PC-3 (cell line): ENCODE measurements around the gene PTOV1.

Source experiments
- CTCF ChIP-seq: fragments of 300-600 bp; sonication (generic); conservative IDR thresholded peaks from 2 replicates; pipeline ENCODE4 v1.5.1; 2017; ENCODE audit warnings: antibody characterized with exemption, low read depth, mild to moderate bottlenecking, low read length
- EZH2 ChIP-seq: fragments of 300-600 bp; sonication (generic); IDR thresholded peaks from one replicate; pipeline ENCODE4 v1.6.1; 2017; ENCODE audit warnings: antibody characterized with exemption, mild to moderate bottlenecking, low read length; ENCODE audit not compliant: unreplicated experiment
- EZH2phosphoT487 ChIP-seq: fragments of 300-600 bp; sonication (generic); IDR thresholded peaks from 2 replicates; pipeline ENCODE4 v1.6.1; 2018; ENCODE audit warnings: mild to moderate bottlenecking, antibody characterized with exemption, low read length, borderline replicate concordance

GRCh38 chr19:49880162-49880869, 29.4 kb downstream of the PTOV1 start:
- TF ChIP-seq CTCF, result no peak
- no peak for TF ChIP-seq EZH2
- TF ChIP-seq EZH2phosphoT487, result no peak
